GM18873 (cell line): Measurements from ENCODE around the gene B3GNT3.
"Not testable (repeated sequence)": the region's sequence is repeated elsewhere in the genome, so short reads cannot be mapped to it uniquely, and the experiment has no call there.

Experiments used
- ATAC-seq: cut with Tn5 transposase; IDR thresholded peaks from one replicate; pipeline ENCODE4 v1.9.1; 2021; ENCODE audit warnings: mild to moderate bottlenecking, moderate library complexity, moderate number of reproducible peaks; ENCODE audit not compliant: unreplicated experiment, low FRiP score

B3GNT3 gene

GRCh38 chr19:17796013-17796837, 1.3 kb downstream of the B3GNT3 start:
- no peak for ATAC-seq

- ATAC-seq, result no peak
Measured at GRCh38 chr19:17796838-17797423, 2.0 kb downstream of the B3GNT3 start.

GRCh38 chr19:17797424-17798201, 2.7 kb downstream of the B3GNT3 start:
- ATAC-seq, result no peak

- not testable (repeated sequence) for ATAC-seq
Measured at GRCh38 chr19:17798599-17798998, 3.7 kb downstream of the B3GNT3 start.

GRCh38 chr19:17802137-17802858, 7.4 kb downstream of the B3GNT3 start:
- no peak for ATAC-seq

- no peak for ATAC-seq
Measured at GRCh38 chr19:17803264-17803896, 8.4 kb downstream of the B3GNT3 start.

- ATAC-seq, result no peak
Measured at GRCh38 chr19:17805427-17805826, 10.5 kb downstream of the B3GNT3 start.

GRCh38 chr19:17806945-17807344, 12.0 kb downstream of the B3GNT3 start:
- no peak for ATAC-seq

GRCh38 chr19:17807731-17808316, 12.9 kb downstream of the B3GNT3 start:
- no peak for ATAC-seq

GRCh38 chr19:17811103-17811502, 16.2 kb downstream of the B3GNT3 start:
- no peak for ATAC-seq

GRCh38 chr19:17811681-17812080, 16.7 kb downstream of the B3GNT3 start:
- ATAC-seq, result no peak

GRCh38 chr19:17812099-17812498, 17.2 kb downstream of the B3GNT3 start:
- no peak for ATAC-seq

- ATAC-seq, result no peak
Measured at GRCh38 chr19:17817668-17818363, 22.9 kb downstream of the B3GNT3 start.

- no peak for ATAC-seq
Measured at GRCh38 chr19:17821190-17821589, 26.3 kb downstream of the B3GNT3 start, which contains the start of gene INSL3. INSL3 (minus strand) TSS chr19:17821519; CDS start chr19:17821506, 13 bp downstream.

GRCh38 chr19:17824339-17824738, 29.4 kb downstream of the B3GNT3 start:
- ATAC-seq, result no peak

- ATAC-seq, result no peak
Measured at GRCh38 chr19:17826508-17827056, 31.6 kb downstream of the B3GNT3 start.

- no peak for ATAC-seq
Measured at GRCh38 chr19:17829855-17830566, 35.1 kb downstream of the B3GNT3 start.
